HG02763 (cell line): ENCODE measurements around the gene GMPR2.

Source experiments
- ATAC-seq: cut with Tn5 transposase; IDR thresholded peaks from one replicate; pipeline ENCODE4 v1.9.1; 2021; ENCODE audit warnings: mild to moderate bottlenecking, moderate library complexity; ENCODE audit not compliant: unreplicated experiment

GMPR2 gene

DNA sequence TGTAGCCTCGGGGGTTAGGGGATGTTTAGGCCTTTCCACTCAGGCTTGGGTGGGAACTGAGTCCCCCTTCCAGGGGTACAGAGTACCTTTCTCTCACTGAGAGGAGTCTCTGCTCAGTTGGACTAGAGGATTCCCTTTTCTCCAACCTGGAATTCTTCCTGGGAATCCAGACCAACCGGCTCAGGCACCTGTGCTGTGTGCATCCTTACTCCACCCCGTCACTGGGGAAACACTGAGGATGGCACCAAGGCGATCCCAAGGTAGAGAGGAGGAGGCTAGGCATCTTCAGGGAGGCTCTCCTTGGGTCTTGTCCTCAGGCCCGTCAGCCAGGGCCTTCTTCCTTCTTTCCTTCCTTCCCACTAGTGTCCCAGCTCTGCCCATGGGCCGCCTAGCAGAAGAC is 31.1 kb downstream of the GMPR2 start:
- no peak for ATAC-seq

DNA sequence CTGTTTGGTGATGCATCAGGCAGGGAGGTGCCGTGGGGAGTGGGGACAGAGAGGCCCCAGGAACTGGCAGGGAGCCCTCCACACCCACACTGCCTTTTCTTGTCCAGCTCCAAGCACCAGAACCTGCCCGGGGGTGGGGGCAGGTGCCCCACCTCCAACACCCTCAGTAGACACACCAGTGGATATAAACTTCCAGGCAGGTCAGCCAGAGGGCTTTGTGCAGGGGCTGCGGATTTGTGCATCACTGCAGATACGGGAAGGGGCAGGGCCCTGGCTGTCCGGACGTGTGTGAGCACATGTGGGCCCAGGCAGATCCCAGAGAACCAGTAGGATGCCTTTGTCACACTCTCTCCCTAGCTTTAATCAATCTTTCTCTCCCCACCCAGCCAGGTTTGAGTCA is 31.6 kb downstream of the GMPR2 start:
- ATAC-seq: no peak

GRCh38 chr14:24266344-24267244 is 33.9 kb downstream of the GMPR2 start:
- ATAC-seq: no peak

DNA sequence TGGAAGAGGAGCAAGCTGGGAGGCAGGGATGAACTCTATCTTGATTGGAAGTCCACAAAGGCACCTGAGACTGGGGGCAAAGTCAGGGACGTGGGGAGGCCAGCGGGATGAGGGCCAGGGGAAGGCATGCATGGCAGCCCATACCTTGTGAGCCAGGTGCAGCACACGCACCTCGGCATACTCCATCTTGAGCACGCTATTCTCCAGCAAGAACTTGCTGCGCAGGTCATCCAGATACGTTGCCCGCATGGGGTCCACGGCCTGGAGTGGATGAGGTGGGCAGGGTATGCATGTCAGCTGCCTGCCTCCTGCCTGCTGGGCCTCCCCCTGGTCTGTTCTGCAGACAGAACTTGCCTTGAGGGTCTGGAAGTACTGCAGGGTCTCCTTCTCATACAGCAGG is 34.8 kb downstream of the GMPR2 start:
- no peak for ATAC-seq

- no peak for ATAC-seq
Measured at GRCh38 chr14:24268225-24268624, 35.5 kb downstream of the GMPR2 start.

GRCh38 chr14:24269368-24269767 is 36.6 kb downstream of the GMPR2 start:
- ATAC-seq: no peak

DNA sequence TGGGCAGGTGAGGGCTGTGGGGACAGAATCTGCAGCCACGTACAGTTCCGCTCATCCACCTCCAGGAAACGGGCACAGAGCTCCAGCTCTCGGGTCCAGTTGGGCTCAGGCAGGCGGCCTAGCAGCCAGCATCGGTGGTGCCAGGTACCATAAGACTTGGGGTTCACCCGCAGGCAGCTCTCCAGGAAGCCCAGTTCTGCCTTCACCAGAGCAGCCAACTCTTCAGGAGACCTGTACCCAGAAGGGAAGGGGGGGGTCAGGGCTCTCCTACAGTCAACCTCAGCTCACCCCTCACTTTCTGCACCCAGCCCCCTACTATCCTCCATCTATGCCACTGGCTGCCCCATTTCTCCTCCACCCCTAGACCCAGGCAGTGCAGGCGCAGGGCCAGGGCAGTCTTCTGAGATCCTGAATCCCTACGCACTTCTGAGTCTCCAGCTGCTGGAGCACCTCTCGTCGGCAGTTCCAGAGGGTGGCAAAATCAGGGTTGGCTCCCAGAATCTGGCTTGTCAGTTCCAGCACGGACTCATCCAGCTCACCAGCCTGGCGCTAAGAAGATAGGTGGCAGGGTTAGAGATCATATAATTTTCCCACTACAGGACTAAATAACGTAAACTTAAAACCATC is 37.3 kb downstream of the GMPR2 start:
- ATAC-seq: no peak

GRCh38 chr14:24270537-24271133 is 37.9 kb downstream of the GMPR2 start:
- no peak for ATAC-seq

GRCh38 chr14:24271134-24271833 is 38.6 kb downstream of the GMPR2 start, which contains the start of gene RABGGTA:
Gene RABGGTA, minus strand, starts transcription at chr14:24271597. Its CDS starts 482 bp downstream, at chr14:24271115.
- ATAC-seq: peak; percentile 85

- ATAC-seq: no peak
Measured at GRCh38 chr14:24271834-24272263, 39.1 kb downstream of the GMPR2 start.

DNA sequence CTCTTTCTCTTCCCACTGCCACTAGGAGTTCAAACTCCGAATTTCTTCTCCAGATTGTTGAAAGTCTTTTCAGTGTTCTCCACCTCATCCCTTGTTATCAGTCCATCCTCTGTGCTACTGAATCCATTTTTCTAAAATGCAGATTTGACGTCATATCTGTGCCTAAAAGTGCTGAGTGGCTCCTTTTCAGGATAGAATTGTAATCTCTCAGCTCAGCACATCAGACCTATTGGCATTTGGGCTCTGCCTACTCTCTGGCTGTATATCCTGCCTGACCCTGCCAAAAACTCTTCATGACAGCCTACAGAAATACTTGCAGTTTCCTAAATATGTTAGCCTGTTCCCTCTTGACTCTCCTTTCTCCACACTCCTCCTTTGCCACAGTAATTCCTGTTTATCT is 39.7 kb downstream of the GMPR2 start:
- no peak for ATAC-seq

DNA sequence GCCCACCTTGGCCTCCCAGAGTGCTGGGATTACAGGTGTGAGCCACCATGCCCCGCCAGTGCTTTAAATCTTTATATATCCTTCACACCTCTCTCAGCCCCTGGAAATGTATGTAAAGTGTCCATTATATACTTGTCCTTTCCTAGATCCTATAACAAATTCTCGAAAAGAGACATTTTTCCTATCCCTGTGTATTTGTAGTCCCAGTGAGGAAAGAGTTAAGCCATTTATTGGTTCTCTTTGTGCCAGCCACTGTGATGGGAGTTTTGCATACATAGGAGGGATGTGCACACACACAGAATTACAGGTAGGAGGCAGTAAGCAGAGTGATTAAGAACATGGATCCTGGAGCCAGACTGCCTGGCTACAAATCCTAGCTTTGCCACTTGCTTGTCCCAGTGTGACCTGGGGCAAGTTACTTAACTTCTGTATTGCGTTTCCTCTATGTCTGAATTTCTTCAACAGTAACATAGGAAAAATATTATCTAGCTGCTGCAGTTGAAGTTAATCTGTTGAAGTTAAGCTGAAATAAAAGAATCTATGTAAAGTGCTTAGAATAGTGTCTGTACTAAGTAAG is 40.8 kb downstream of the GMPR2 start:
- ATAC-seq: no peak

DNA sequence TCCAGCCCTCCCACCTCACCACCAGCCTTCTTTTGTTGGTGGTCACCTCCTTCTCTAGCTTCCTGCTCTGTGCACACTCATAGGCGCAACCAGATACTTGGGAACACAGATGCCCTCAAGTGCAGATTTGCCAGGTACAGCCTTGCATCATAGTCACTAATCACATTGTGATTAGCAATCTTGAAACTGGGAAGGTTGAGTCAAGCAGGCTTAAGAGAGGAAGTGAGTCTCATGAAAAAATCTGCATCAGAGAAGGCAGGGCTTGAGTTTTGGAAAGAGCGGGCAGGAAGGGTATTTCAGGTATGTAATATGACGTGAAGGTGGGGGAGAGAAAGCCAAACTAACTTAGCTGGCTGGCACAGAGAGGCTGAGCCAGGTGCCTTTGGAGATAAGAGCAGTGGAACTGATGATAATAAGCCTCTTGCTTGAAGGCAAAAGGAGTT is 41.4 kb downstream of the GMPR2 start:
- peak; percentile 37 for ATAC-seq

GRCh38 chr14:24277071-24277470 is 44.3 kb downstream of the GMPR2 start:
- ATAC-seq: no peak

DNA sequence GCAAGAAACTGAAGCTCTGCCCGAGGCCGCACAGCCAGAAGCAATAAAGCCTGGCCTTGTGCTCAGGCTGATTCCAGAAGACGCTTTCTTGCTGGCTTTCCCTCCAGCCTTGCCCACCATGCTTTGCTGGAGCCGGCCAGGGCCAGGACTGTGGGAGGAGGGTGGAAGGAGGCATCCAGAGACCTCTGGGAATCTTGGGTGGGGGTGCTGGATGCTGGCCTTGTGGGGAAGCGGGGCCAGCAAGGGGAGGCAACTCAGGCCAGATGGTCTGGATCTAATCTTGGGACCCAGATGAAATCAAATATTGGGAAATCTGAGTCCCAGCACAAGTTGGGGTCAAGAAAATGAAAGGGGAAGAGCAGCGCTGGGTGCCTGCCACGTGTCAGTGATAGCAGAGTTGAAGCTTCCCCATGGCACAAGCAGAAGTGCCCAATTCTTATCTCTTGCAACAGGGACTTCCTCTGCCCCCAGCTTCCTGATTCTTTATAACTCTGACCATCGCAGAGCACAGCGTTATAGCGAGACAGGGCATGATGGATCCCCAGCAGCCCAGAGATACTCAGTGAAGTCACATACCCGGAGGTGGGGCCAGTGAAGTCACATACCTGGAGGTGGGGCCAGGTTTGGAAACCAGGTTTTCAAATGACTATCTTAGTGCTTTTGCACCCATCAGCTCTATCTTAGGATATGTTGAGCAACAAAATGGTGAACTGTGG is 45.0 kb downstream of the GMPR2 start:
- no peak for ATAC-seq

- ATAC-seq: no peak
Measured at GRCh38 chr14:24278424-24278823, 45.7 kb downstream of the GMPR2 start.

- peak; percentile 38 for ATAC-seq
Measured at GRCh38 chr14:24279301-24280186, 46.8 kb downstream of the GMPR2 start.

DNA sequence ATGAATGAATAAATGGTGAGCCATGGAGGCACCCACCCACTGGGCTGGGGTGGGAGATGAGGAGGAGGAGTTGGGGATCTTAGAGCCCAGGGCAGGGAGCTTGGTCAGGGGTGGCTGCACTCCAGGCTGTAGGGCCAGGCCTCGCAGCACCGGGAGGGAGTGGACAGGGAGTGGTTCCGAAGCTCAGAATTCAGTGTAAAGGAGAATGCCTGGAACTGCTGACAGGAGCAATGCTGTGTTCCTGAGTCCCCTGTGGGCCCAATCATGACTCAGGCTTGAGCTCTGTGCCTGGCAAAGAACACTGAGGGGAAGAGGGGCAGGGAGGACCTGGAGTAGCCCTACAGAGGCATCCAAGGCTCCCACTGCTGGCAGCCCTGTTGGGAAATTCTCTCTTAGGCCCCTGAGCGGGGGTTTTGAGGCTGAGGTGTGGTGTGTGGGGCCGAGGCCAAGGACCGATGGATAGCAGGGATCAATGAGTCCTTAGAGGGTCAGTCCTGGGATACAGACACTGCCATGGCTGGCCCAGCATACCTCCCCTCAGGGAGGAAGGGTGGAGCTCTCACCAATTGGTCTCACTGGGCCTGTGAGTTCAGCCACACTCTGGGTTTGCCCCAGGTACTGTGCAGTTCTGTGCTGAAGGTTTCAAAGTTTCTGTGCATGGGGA is 48.2 kb downstream of the GMPR2 start:
- no peak for ATAC-seq

GRCh38 chr14:24281636-24282035 is 48.9 kb downstream of the GMPR2 start:
- no peak for ATAC-seq
